OCI-LY1 (cell line): ENCODE data around the gene TSPOAP1.

Source experiments
- H2AFZ ChIP-seq: fragments of 200-600 bp; sonication (generic), shearing (Covaris generic); 2 replicates; pipeline ENCODE4 v1.6.0; 2014; ENCODE audit warnings: antibody characterized with exemption, mild to moderate bottlenecking, low read length
- H3F3A ChIP-seq: fragments of 200-600 bp; sonication (generic), shearing (Covaris generic); 2 replicates; pipeline ENCODE4 v1.6.0; 2014; ENCODE audit warnings: mild to moderate bottlenecking, antibody characterized with exemption, low read length, moderate library complexity; ENCODE audit not compliant: insufficient read depth
- H3K27ac ChIP-seq: fragments of 200-600 bp; sonication (generic); 2 replicates; pipeline ENCODE4 v1.5.1; 2014; ENCODE audit warnings: low read length, mixed run types, mild to moderate bottlenecking, low read depth; ENCODE audit not compliant: poor library complexity, severe bottlenecking
- H3K27me3 ChIP-seq: fragments of 200-600 bp; sonication (generic); 2 replicates; pipeline ENCODE4 v1.6.0; 2014; ENCODE audit warnings: antibody characterized with exemption, mild to moderate bottlenecking, low read length, moderate library complexity; ENCODE audit not compliant: insufficient read depth
- H3K36me3 ChIP-seq: fragments of 200-600 bp; sonication (generic); 2 replicates; pipeline ENCODE4 v1.6.1; 2014; ENCODE audit warnings: mild to moderate bottlenecking, antibody characterized with exemption, low read length, moderate library complexity, mixed read lengths; ENCODE audit not compliant: insufficient read depth
- H3K4me1 ChIP-seq: fragments of 200-600 bp; sonication (generic); 2 replicates; pipeline ENCODE4 v1.5.1; 2014; ENCODE audit warnings: mild to moderate bottlenecking, low read length, moderate library complexity; ENCODE audit not compliant: insufficient read depth, severe bottlenecking
- H3K4me2 ChIP-seq: fragments of 200-600 bp; sonication (generic), shearing (Covaris generic); 2 replicates; pipeline ENCODE4 v1.6.1; 2014; ENCODE audit warnings: low read length
- H3K4me3 ChIP-seq: fragments of 200-600 bp; sonication (generic); 2 replicates; pipeline ENCODE4 v1.5.1; 2014; ENCODE audit warnings: low read length, low read depth, mild to moderate bottlenecking, mixed read lengths; ENCODE audit not compliant: poor library complexity, severe bottlenecking
- H3K79me2 ChIP-seq: fragments of 200-600 bp; shearing (Covaris generic); 2 replicates; pipeline ENCODE4 v1.6.1; 2016; ENCODE audit warnings: mixed run types, low read length, mixed read lengths; ENCODE audit not compliant: insufficient read depth
- H3K9ac ChIP-seq: fragments of 200-600 bp; sonication (generic), shearing (Covaris generic); 2 replicates; pipeline ENCODE4 v1.6.1; 2014; ENCODE audit warnings: mild to moderate bottlenecking, low read length, mixed read lengths
- H3K9me2 ChIP-seq: fragments of 200-600 bp; sonication (generic), shearing (Covaris generic); 2 replicates; pipeline ENCODE4 v1.6.1; 2014; ENCODE audit warnings: low read depth, mild to moderate bottlenecking, low read length, mixed read lengths
- H3K9me3 ChIP-seq: fragments of 200-600 bp; shearing (Covaris generic); 2 replicates; pipeline ENCODE4 v1.6.1; 2014; ENCODE audit warnings: low read length, mixed read lengths
- H4K20me1 ChIP-seq: fragments of 200-600 bp; sonication (generic), shearing (Covaris generic); 2 replicates; pipeline ENCODE4 v1.6.0; 2016; ENCODE audit warnings: mild to moderate bottlenecking, low read length; ENCODE audit not compliant: insufficient read depth
- CTCF ChIP-seq: fragments of 200-600 bp; sonication (generic), shearing (Covaris generic); IDR thresholded peaks from 2 replicates; pipeline ENCODE4 v1.5.1; 2017; ENCODE audit warnings: mild to moderate bottlenecking, antibody characterized with exemption, low read length, moderate library complexity, mixed read lengths
- EZH2 ChIP-seq: fragments of 200-600 bp; sonication (generic), shearing (Covaris generic); IDR thresholded peaks from 2 replicates; pipeline ENCODE4 v1.8.0; 2017; ENCODE audit warnings: borderline replicate concordance, mixed run types, mild to moderate bottlenecking, antibody characterized with exemption, low read length, moderate library complexity, mixed read lengths

Gene TSPOAP1

GRCh38 chr17:58332778-58333735, 4.5 kb upstream of the TSPOAP1 start:
- Histone ChIP-seq H2AFZ (no peak overlapping the region), H3F3A (peaks cover 35% of the 10 kb centered on the region), H3K9ac (peak overlapping the region; percentile 99), H3K36me3 (peaks cover 26% of the 10 kb centered on the region), H3K4me1 (peaks cover 78% of the 10 kb centered on the region), H3K4me2 (peak overlapping the region; percentile 97), H4K20me1 (no peaks in the 10 kb centered on the region), H3K4me3 (peak overlapping the region; percentile 99), H3K79me2 (peaks cover 8% of the 10 kb centered on the region), H3K9me3 (no peaks in the 10 kb centered on the region), H3K9me2 (no peaks in the 10 kb centered on the region), H3K27ac (peak overlapping the region; percentile 99), H3K27me3 (no peaks in the 10 kb centered on the region)
- TF ChIP-seq CTCF, result no peak
- TF ChIP-seq EZH2, result no peak

- Histone ChIP-seq H3K9me3 (no peaks in the 10 kb centered on the region), H4K20me1 (no peaks in the 10 kb centered on the region), H3K4me1 (peaks cover 73% of the 10 kb centered on the region), H3K79me2 (peaks cover 8% of the 10 kb centered on the region), H3K4me2 (peak overlapping the region; percentile 97), H3K27ac (peak overlapping the region; percentile 99), H3K9me2 (no peaks in the 10 kb centered on the region), H3K4me3 (peak overlapping the region; percentile 99), H3K36me3 (peaks cover 26% of the 10 kb centered on the region), H2AFZ (no peak overlapping the region), H3F3A (peaks cover 38% of the 10 kb centered on the region), H3K27me3 (no peaks in the 10 kb centered on the region), H3K9ac (peak overlapping the region; percentile 99)
- TF ChIP-seq EZH2 (no peak), CTCF (no peak)
Observed at GRCh38 chr17:58331815-58332777, 3.5 kb upstream of the TSPOAP1 start.

- Histone ChIP-seq H3K9me3 (no peaks in the 10 kb centered on the region), H3K27ac (peak overlapping the region; percentile 99), H3F3A (peaks cover 38% of the 10 kb centered on the region), H3K79me2 (peaks cover 8% of the 10 kb centered on the region), H3K27me3 (no peaks in the 10 kb centered on the region), H3K9ac (peak overlapping the region; percentile 99), H4K20me1 (no peaks in the 10 kb centered on the region), H3K9me2 (no peaks in the 10 kb centered on the region), H3K4me1 (peaks cover 64% of the 10 kb centered on the region), H3K36me3 (peaks cover 26% of the 10 kb centered on the region), H2AFZ (no peak overlapping the region), H3K4me3 (peak overlapping the region; percentile 99), H3K4me2 (peak overlapping the region; percentile 97)
- TF ChIP-seq EZH2 (no peak), CTCF (no peak)
Observed at GRCh38 chr17:58330997-58331814, 2.6 kb upstream of the TSPOAP1 start.
